HG03432 (cell line): Measurements from ENCODE around the gene MTM1.
A peak's percentile ranks its signal among the peaks of the same experiment; 100 is the strongest.

Experiments used
- ATAC-seq: cut with Tn5 transposase; IDR thresholded peaks from one replicate; pipeline ENCODE4 v1.9.1; 2021; ENCODE audit warnings: mild to moderate bottlenecking, moderate library complexity; ENCODE audit not compliant: unreplicated experiment

Gene MTM1

GRCh38 chrX:150651906-150652305, 83.5 kb downstream of the MTM1 start:
- no peak for ATAC-seq

DNA sequence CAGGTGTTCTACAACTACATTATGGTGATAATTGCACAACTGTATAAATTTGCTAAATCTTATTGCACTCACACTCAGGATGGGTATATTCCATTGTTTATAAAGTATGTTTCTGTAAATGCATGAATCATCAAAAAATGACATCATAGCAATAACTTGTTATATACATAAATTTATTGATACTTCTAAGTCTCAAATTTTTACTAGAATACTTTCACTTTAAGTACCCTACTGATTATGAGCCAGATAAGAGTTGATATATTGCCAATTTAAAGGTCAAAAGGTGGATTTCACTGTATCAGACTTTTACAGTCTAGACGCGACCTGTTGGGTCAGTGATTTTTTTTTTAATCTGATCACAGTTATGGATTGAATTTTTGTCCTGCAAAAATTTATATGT, 87.4 kb downstream of the MTM1 start:
- ATAC-seq: no peak

DNA sequence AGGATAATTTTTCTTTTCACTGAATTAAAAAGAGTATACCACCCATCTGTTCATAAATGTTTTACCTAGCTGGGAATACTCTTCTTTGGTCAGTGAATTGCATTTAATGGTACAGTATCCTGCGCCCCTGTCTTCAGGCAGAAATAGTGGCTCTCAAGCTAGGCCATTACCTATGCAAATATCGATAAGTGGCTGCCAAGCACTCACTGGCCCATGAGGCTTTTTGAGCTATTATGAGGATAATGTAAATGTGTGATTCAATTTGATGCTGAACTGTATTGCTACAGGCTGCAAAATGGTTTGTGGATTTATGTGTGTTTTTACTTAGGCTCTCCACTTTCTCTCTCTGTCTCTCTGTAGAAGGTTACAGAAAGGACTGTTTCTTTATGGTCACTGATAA, 94.7 kb downstream of the MTM1 start:
- no peak for ATAC-seq

- ATAC-seq: no peak
Measured at GRCh38 chrX:150664290-150664689, 95.9 kb downstream of the MTM1 start.

DNA sequence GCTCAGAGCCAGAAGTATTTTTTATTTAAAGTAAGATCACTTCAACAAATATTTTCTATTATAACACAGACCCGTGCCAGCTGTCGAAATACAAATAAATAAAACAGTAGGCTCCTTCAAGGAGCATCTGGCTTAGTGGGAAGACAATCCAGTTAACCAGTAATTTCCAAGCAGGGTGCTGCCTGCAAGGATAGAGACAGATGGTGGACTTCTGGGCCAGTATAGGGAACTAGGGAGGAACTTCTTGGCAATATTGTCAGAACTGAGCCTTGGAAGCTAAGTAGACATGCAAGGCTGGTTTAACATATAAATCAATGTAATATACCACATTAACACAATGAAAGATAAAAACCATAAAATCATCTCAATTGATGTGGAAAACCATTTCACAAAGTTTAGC, 107.8 kb downstream of the MTM1 start:
- no peak for ATAC-seq

- ATAC-seq: no peak
Measured at GRCh38 chrX:150680974-150681373, 112.6 kb downstream of the MTM1 start.

DNA sequence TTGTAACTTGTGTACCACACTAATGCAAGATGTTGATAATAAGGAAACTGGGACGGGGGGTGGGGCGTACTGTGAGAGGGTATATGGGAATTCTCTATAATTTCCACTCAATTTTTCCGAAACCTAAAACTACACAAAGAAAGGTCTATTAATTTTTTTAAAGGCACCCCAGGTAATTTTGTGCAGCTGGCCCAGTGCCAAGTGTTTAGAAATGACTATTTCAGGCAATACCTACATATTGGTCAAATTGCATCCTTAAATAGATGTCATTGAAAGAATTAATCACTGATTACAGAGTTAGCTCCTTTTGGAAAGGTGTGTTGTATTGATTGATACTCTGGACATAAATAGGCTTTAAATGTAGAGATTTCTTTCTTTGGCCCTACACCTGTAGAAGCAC, 114.7 kb downstream of the MTM1 start:
- no peak for ATAC-seq

DNA sequence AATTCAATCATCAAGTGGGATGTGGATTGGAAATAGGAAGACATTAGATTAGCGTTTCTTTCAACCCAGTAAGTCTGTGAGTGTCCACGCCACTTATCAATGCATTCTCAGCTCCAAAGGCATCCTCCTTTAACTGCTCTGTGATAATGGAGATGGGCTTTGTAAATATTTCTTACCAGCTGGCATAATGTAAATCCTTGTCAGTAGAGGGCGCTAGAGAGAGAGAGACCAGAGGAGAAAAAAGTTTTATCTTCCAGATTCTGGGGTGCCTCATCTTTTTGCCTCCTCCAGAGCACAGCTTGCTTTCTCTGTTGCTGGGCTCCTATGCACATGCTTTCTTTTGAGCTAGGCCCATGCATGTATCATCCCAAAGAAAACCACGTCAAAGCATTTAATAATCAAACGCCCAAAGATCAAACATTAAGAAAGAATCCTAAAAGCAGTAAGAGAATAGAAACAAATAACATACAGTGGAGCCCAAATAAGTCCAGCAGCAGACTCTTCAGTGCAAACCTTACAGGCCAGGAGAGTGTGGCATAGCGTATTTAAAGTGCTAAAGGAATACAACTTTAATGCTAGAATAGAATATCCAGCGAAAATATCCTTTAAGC, 115.2 kb downstream of the MTM1 start:
- no peak for ATAC-seq

GRCh38 chrX:150688911-150689451, 120.6 kb downstream of the MTM1 start:
- ATAC-seq: no peak

- ATAC-seq: no peak
Measured at GRCh38 chrX:150690126-150690525, 121.7 kb downstream of the MTM1 start.

GRCh38 chrX:150692296-150692695, 123.9 kb downstream of the MTM1 start:
- ATAC-seq: no peak

GRCh38 chrX:150692831-150693724, 124.7 kb downstream of the MTM1 start, which contains the start of gene MTMR1:
MTMR1 (plus strand) TSS chrX:150693396; CDS start chrX:150693531, 135 bp downstream.
- ATAC-seq: peak; percentile 62

GRCh38 chrX:150693725-150694574, 125.5 kb downstream of the MTM1 start:
- ATAC-seq: peak; percentile 82

GRCh38 chrX:150694738-150695410, 126.5 kb downstream of the MTM1 start:
- no peak for ATAC-seq

GRCh38 chrX:150696331-150696730, 127.9 kb downstream of the MTM1 start:
- no peak for ATAC-seq

DNA sequence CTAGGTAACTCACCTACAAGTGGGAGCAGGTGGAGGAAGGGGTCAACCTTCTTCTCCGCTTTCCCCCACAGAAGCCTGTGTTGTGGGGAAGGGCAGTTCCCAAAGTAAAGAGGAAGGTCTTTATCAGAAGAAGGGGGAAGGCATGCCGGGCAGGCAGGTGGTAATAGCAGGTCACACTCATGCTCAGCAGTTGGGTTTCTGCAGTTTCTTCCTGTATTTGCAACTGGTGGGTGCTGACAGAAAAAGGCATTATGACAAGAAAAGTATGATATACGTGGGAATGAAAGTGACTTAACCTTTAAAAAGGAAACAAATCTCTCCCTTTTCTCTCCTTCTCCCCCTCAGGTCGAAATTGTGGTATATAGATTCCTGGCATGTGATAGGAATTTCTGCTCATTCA, 128.4 kb downstream of the MTM1 start:
- no peak for ATAC-seq

DNA sequence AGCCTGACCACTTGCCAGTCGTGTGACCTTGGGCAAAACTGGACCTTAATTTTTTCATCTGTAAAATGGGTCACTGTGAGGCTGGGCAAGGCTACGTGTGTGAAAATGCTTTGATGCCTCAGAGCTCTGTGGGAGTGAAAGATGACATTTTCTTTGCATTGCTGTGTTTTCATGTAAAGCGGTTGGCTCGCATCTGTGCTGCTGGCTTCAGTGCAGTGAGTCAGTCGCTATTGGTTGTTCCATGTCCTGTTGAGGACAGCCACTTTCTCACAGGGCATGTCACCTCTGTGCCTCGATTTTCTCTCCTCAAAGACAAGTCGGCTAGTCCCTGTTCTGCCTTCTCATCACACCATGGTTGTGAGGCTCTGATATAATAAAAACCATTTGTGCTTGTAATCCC, 129.2 kb downstream of the MTM1 start:
- ATAC-seq: no peak

GRCh38 chrX:150698981-150699380, 130.6 kb downstream of the MTM1 start:
- ATAC-seq: no peak

GRCh38 chrX:150700107-150700506, 131.7 kb downstream of the MTM1 start:
- ATAC-seq: no peak

GRCh38 chrX:150701377-150701776, 133.0 kb downstream of the MTM1 start:
- ATAC-seq: no peak
